DOHH2 (cell line): Measurements from ENCODE around the gene IFNGR2.
"Not testable (repeated sequence)": the region's sequence is repeated elsewhere in the genome, so short reads cannot be mapped to it uniquely, and the experiment has no call there.

Experiments
- CTCF ChIP-seq: fragments of 200-600 bp; sonication (generic); IDR thresholded peaks from one replicate; pipeline ENCODE4 v1.5.1; 2014; ENCODE audit warnings: antibody characterized with exemption, mild to moderate bottlenecking, low read depth, low read length; ENCODE audit not compliant: poor library complexity, severe bottlenecking
- EZH2phosphoT487 ChIP-seq: fragments of 200-600 bp; sonication (generic); IDR thresholded peaks from 2 replicates; pipeline ENCODE4 v1.6.1; 2017; ENCODE audit warnings: borderline replicate concordance, mild to moderate bottlenecking, antibody characterized with exemption, low read length, moderate library complexity, mixed read lengths

GRCh38 chr21:33379934-33380333, 23.3 kb upstream of the IFNGR2 start:
- not testable (repeated sequence) for TF ChIP-seq CTCF, EZH2phosphoT487
